Measurements from ENCODE around the gene CERS4.
"Not testable (repeated sequence)": the region's sequence is repeated elsewhere in the genome, so short reads cannot be mapped to it uniquely, and the experiment has no call there.

CERS4 gene

GRCh38 chr19:8210421-8211101 lies 1.4 kb downstream of the CERS4 start:
- no peak for DNase-seq

- no peak for DNase-seq
Observed at GRCh38 chr19:8212212-8212611, 3.0 kb downstream of the CERS4 start.

GRCh38 chr19:8212916-8213315 lies 3.7 kb downstream of the CERS4 start:
- no peak for DNase-seq

GRCh38 chr19:8213827-8214672 lies 4.9 kb downstream of the CERS4 start:
- no peak for DNase-seq

GRCh38 chr19:8214802-8215201 lies 5.6 kb downstream of the CERS4 start:
- no peak for DNase-seq

GRCh38 chr19:8215783-8216182 lies 6.6 kb downstream of the CERS4 start:
- DNase-seq, result no peak

GRCh38 chr19:8216357-8216756 lies 7.2 kb downstream of the CERS4 start:
- DNase-seq, result no peak

GRCh38 chr19:8218127-8218526 lies 9.0 kb downstream of the CERS4 start:
- not testable (repeated sequence) for DNase-seq

GRCh38 chr19:8220481-8220880 lies 11.3 kb downstream of the CERS4 start:
- no peak for DNase-seq

- DNase-seq, result no peak
Observed at GRCh38 chr19:8221161-8221560, 12.0 kb downstream of the CERS4 start.

- not testable (repeated sequence) for DNase-seq
Observed at GRCh38 chr19:8223442-8223841, 14.3 kb downstream of the CERS4 start.

- no peak for DNase-seq
Observed at GRCh38 chr19:8224394-8225145, 15.4 kb downstream of the CERS4 start.

- no peak for DNase-seq
Observed at GRCh38 chr19:8231073-8231604, 22.0 kb downstream of the CERS4 start.

- no peak for DNase-seq
Observed at GRCh38 chr19:8233370-8233769, 24.2 kb downstream of the CERS4 start.

- DNase-seq, result no peak
Observed at GRCh38 chr19:8237026-8237425, 27.9 kb downstream of the CERS4 start.

- no peak for DNase-seq
Observed at GRCh38 chr19:8238251-8238650, 29.1 kb downstream of the CERS4 start.

- no peak for DNase-seq
Observed at GRCh38 chr19:8239528-8240273, 30.5 kb downstream of the CERS4 start.

- peak; percentile 46 for DNase-seq
Observed at GRCh38 chr19:8240274-8241229, 31.4 kb downstream of the CERS4 start.

- no peak for DNase-seq
Observed at GRCh38 chr19:8241646-8242045, 32.5 kb downstream of the CERS4 start.

- DNase-seq, result no peak
Observed at GRCh38 chr19:8242211-8242821, 33.1 kb downstream of the CERS4 start.

GRCh38 chr19:8243146-8243545 lies 34.0 kb downstream of the CERS4 start:
- no peak for DNase-seq
